ENCODE results near the gene HHAT.
"Not testable (repeated sequence)": the region's sequence is repeated elsewhere in the genome, so short reads cannot be mapped to it uniquely, and the experiment has no call there.

GRCh38 chr1:210426696-210427095, 98.0 kb downstream of the HHAT start:
- not testable (repeated sequence) for TF ChIP-seq CTCF, POLR2A (IDR thresholded peaks at IDR 0.05)

All from testis (tissue), 2 donors.